Naive thymus-derived CD8-positive, alpha-beta T cell (primary cell): ENCODE measurements around the gene CREB5. TPM values are rescaled to one million over a fixed set of nuclear protein-coding genes. Genes with fewer than 3 reads are reported as not detected.

ENCODE experiments used
- ATAC-seq, 2 donors: fragments of 150-1000 bp; cut with Tn5 transposase in 1 of 2; sonication (Bioruptor Pico), chemical (Tn5 transposase) in 1 of 2; 1 replicate in 1 of 2; 2 replicates in 1 of 2; pipeline ENCODE4 v1.10.0; 2021; ENCODE audit warnings: mild to moderate bottlenecking in 2 of 2, moderate library complexity in 2 of 2
- POLR2A ChIA-PET: fragments of 350-600 bp; sonication (Branson Sonifier 250); formaldehyde crosslinking; loops from one replicate; lab custom pipeline; 2021; ENCODE audit warnings: antibody characterized with exemption; lab: Charles Lee
- DNase-seq, 10 donors: peaks; one replicate each; pipeline versions ENCODE4 v3.0.0 to v3.0.0-alpha.2; 2020 to 2022
- H3K27ac Mint-ChIP-seq, 10 donors: one replicate each; pipeline ENCODE4 v1.8.0; 2020 to 2022; ENCODE audit warnings: mild to moderate bottlenecking in 10 of 10, mixed read lengths in 10 of 10, moderate library complexity in 4 of 10, inconsistent platforms in 1 of 10
- H3K27me3 Mint-ChIP-seq, 5 donors: one replicate each; pipeline ENCODE4 v1.8.0; 2021 to 2022; ENCODE audit warnings: mixed read lengths in 5 of 5
- H3K36me3 Mint-ChIP-seq, 3 donors: one replicate each; pipeline ENCODE4 v1.8.0; 2020 to 2022; ENCODE audit warnings: mixed read lengths in 3 of 3, mild to moderate bottlenecking in 2 of 3, inconsistent platforms in 1 of 3
- H3K4me1 Mint-ChIP-seq, 4 donors: one replicate each; pipeline ENCODE4 v1.8.0; 2021 to 2022; ENCODE audit warnings: mixed read lengths in 4 of 4
- H3K4me3 Mint-ChIP-seq, 10 donors: one replicate each; pipeline ENCODE4 v1.8.0; 2020 to 2022; ENCODE audit warnings: mild to moderate bottlenecking in 10 of 10, mixed read lengths in 10 of 10, moderate library complexity in 6 of 10, inconsistent platforms in 1 of 10
- H3K9me3 Mint-ChIP-seq, 9 donors: one replicate each; pipeline ENCODE4 v1.8.0; 2020 to 2022; ENCODE audit warnings: mixed read lengths in 9 of 9, mild to moderate bottlenecking in 3 of 9, inconsistent platforms in 1 of 9, moderate library complexity in 1 of 9
- polyA plus RNA-seq, 3 donors: library from polyadenylated mRNA; unstranded; fragments of 300-500 nt; fragmentation: Illumina TruSeq; gene quantifications; one replicate each; pipeline ENCODE4 v1.2.3, GENCODE V29; 2021
- total RNA-seq, 8 experiments: library from RNA in 2 of 8; stranded (reverse) in 2 of 8; gene quantifications; one replicate each; pipeline ENCODE4 v1.2.3 and lab custom pipeline; 2021 to 2026

Gene CREB5
- total and polyA plus RNA-seq, 5 experiments from 2014 or later = 0.19 to 0.23 TPM; not detected in 3

- Mint-ChIP-seq H3K9me3 (no peaks in the 10 kb centered on the region), H3K27me3 (peaks cover 13 to 41% (median 25%) of the 10 kb centered on the region in 5 donors)
- no peak for ATAC-seq
Measured at GRCh38 chr7:28848906-28849305, 436.6 kb downstream of the CREB5 start.

GRCh38 chr7:28850699-28851098, 438.4 kb downstream of the CREB5 start:
- Mint-ChIP-seq H3K9me3 (no peaks in the 10 kb centered on the region), H3K27ac (no peak overlapping the region), H3K36me3 (no peaks in the 10 kb centered on the region), H3K4me3 (no peak overlapping the region), H3K4me1 (peaks cover 4 to 16% (median 10%) of the 10 kb centered on the region in 4 donors), H3K27me3 (peaks cover 18 to 48% (median 32%) of the 10 kb centered on the region in 5 donors)
- ATAC-seq = no peak
- POLR2A ChIA-PET = no interaction called here
- no peak for DNase-seq

More at GRCh38 chr7:28848906-28849305, 436.6 kb downstream of the CREB5 start:
- Mint-ChIP-seq H3K4me1 (peaks cover 4 to 9% (median 9%) of the 10 kb centered on the region in 4 donors), H3K36me3 (no peaks in the 10 kb centered on the region), H3K4me3 (no peak overlapping the region), H3K27ac (no peak overlapping the region)
- no peak for DNase-seq
- POLR2A ChIA-PET = interaction anchor here (0.7 kb wide), 1 partner anchor 166 kb away, joined by 3 read pairs; no protein-coding TSS in a partner anchor

GRCh38 chr7:28853150-28853549, 440.8 kb downstream of the CREB5 start:
- H3K9me3 Mint-ChIP-seq = no peaks in the 10 kb centered on the region
- DNase-seq (no peak), ATAC-seq (no peak)
- no peaks in the 10 kb centered on the region for H3K36me3 Mint-ChIP-seq
- H3K27me3 Mint-ChIP-seq = peaks cover 23 to 66% (median 43%) of the 10 kb centered on the region in 5 donors
- H3K4me1 Mint-ChIP-seq = peaks cover 4 to 16% (median 10%) of the 10 kb centered on the region in 4 donors
- H3K27ac Mint-ChIP-seq = peak overlapping the region in 1 of 10 donors; percentile 79
- POLR2A ChIA-PET = no interaction called here
- peak overlapping the region in 9 of 10 donors; percentile 77 to 92 (median 85) for H3K4me3 Mint-ChIP-seq

GRCh38 chr7:28853834-28854749, 441.8 kb downstream of the CREB5 start:
- H3K4me3 Mint-ChIP-seq = peak overlapping the region; percentile 77 to 92 (median 86)
- POLR2A ChIA-PET = interaction anchor here (0.6 kb wide), 1 partner anchor 16 kb away, joined by 5 read pairs; no protein-coding TSS in a partner anchor
- H3K27ac Mint-ChIP-seq = peak overlapping the region in 3 of 10 donors; percentile 29 to 79 (median 53)
- peak; percentile 54 to 78 (median 68) for DNase-seq
- H3K4me1 Mint-ChIP-seq = peaks cover 4 to 16% (median 10%) of the 10 kb centered on the region in 4 donors
- H3K36me3 Mint-ChIP-seq = no peaks in the 10 kb centered on the region
- no peaks in the 10 kb centered on the region for H3K9me3 Mint-ChIP-seq
- H3K27me3 Mint-ChIP-seq = peaks cover 24 to 66% (median 42%) of the 10 kb centered on the region in 5 donors
- ATAC-seq = peak; percentile 95 to 99

GRCh38 chr7:28854750-28855074, 442.4 kb downstream of the CREB5 start:
- peaks cover 22 to 66% (median 47%) of the 10 kb centered on the region in 5 donors for H3K27me3 Mint-ChIP-seq
- H3K9me3 Mint-ChIP-seq = no peaks in the 10 kb centered on the region
- peak overlapping the region in 9 of 10 donors; percentile 40 to 92 (median 85) for H3K4me3 Mint-ChIP-seq

GRCh38 chr7:28855538-28856217, 443.4 kb downstream of the CREB5 start:
- POLR2A ChIA-PET = no interaction called here
- peaks cover 26 to 66% (median 49%) of the 10 kb centered on the region in 5 donors for H3K27me3 Mint-ChIP-seq

More at GRCh38 chr7:28854750-28855074, 442.4 kb downstream of the CREB5 start:
- DNase-seq = no peak
- Mint-ChIP-seq H3K27ac (peak overlapping the region in 1 of 10 donors; percentile 40), H3K4me1 (peaks cover 4 to 16% (median 10%) of the 10 kb centered on the region in 4 donors), H3K36me3 (no peaks in the 10 kb centered on the region)
- POLR2A ChIA-PET = no interaction called here
- no peak for ATAC-seq

GRCh38 chr7:28856656-28857055, 444.3 kb downstream of the CREB5 start:
- Mint-ChIP-seq H3K27me3 (peaks cover 30 to 60% (median 45%) of the 10 kb centered on the region in 5 donors), H3K4me1 (peaks cover 4 to 16% (median 10%) of the 10 kb centered on the region in 4 donors), H3K27ac (no peak overlapping the region), H3K9me3 (no peaks in the 10 kb centered on the region), H3K36me3 (no peaks in the 10 kb centered on the region), H3K4me3 (no peak overlapping the region)
- no peak for DNase-seq
- POLR2A ChIA-PET = no interaction called here
- no peak for ATAC-seq

More at GRCh38 chr7:28855538-28856217, 443.4 kb downstream of the CREB5 start:
- DNase-seq (no peak), ATAC-seq (no peak)
- Mint-ChIP-seq H3K4me3 (peak overlapping the region in 3 of 10 donors; percentile 10 to 24 (median 11)), H3K9me3 (no peaks in the 10 kb centered on the region), H3K4me1 (peaks cover 4 to 16% (median 10%) of the 10 kb centered on the region in 4 donors), H3K27ac (peak overlapping the region in 1 of 10 donors; percentile 4), H3K36me3 (no peaks in the 10 kb centered on the region)

- H3K36me3 Mint-ChIP-seq = no peaks in the 10 kb centered on the region
- ATAC-seq = no peak
- H3K27ac Mint-ChIP-seq = no peak overlapping the region
- DNase-seq = no peak
- POLR2A ChIA-PET = no interaction called here
- H3K4me3 Mint-ChIP-seq = no peak overlapping the region
- no peaks in the 10 kb centered on the region for H3K9me3 Mint-ChIP-seq
- H3K27me3 Mint-ChIP-seq = peaks cover 28 to 56% (median 41%) of the 10 kb centered on the region in 5 donors
- H3K4me1 Mint-ChIP-seq = peaks cover 4 to 13% (median 7%) of the 10 kb centered on the region in 4 donors
Measured at GRCh38 chr7:28858206-28858605, 445.9 kb downstream of the CREB5 start.

GRCh38 chr7:28858895-28859294, 446.6 kb downstream of the CREB5 start:
- peaks cover 0 to 7% (median 2%) of the 10 kb centered on the region in 4 donors for H3K4me1 Mint-ChIP-seq

GRCh38 chr7:28861825-28862224, 449.5 kb downstream of the CREB5 start:
- no peak for ATAC-seq
- Mint-ChIP-seq H3K4me1 (no peaks in the 10 kb centered on the region), H3K27ac (no peak overlapping the region), H3K27me3 (peaks cover 21 to 43% (median 25%) of the 10 kb centered on the region in 5 donors), H3K4me3 (no peak overlapping the region), H3K36me3 (no peaks in the 10 kb centered on the region), H3K9me3 (no peaks in the 10 kb centered on the region)
- DNase-seq = no peak
- POLR2A ChIA-PET = no interaction called here

More at GRCh38 chr7:28858895-28859294, 446.6 kb downstream of the CREB5 start:
- no peak for DNase-seq
- Mint-ChIP-seq H3K36me3 (no peaks in the 10 kb centered on the region), H3K9me3 (no peaks in the 10 kb centered on the region), H3K4me3 (no peak overlapping the region), H3K27me3 (peaks cover 23 to 52% (median 37%) of the 10 kb centered on the region in 5 donors), H3K27ac (no peak overlapping the region)
- ATAC-seq = no peak
- POLR2A ChIA-PET = no interaction called here

- Mint-ChIP-seq H3K27me3 (peaks cover 17 to 46% (median 23%) of the 10 kb centered on the region in 5 donors), H3K9me3 (no peaks in the 10 kb centered on the region), H3K36me3 (no peaks in the 10 kb centered on the region), H3K27ac (no peak overlapping the region), H3K4me1 (peaks cover 0 to 2% (median 0%) of the 10 kb centered on the region in 4 donors), H3K4me3 (no peak overlapping the region)
- no peak for ATAC-seq
- POLR2A ChIA-PET = no interaction called here
- no peak for DNase-seq
Measured at GRCh38 chr7:28862595-28863272, 450.4 kb downstream of the CREB5 start.

GRCh38 chr7:28865601-28866144, 453.4 kb downstream of the CREB5 start:
- Mint-ChIP-seq H3K9me3 (no peaks in the 10 kb centered on the region), H3K4me3 (no peak overlapping the region), H3K27me3 (peaks cover 9 to 48% (median 18%) of the 10 kb centered on the region in 5 donors), H3K36me3 (no peaks in the 10 kb centered on the region), H3K4me1 (peaks cover 0 to 2% (median 0%) of the 10 kb centered on the region in 4 donors), H3K27ac (no peak overlapping the region)
- ATAC-seq (no peak), DNase-seq (no peak)
- POLR2A ChIA-PET = no interaction called here
